Measurements from ENCODE around the gene SSNA1.

Gene SSNA1

GRCh38 chr9:137148242-137148641 is 40.2 kb upstream of the SSNA1 start:
- Histone ChIP-seq H3K4me1 (ENCODE audit: control insufficient read depth, insufficient read depth, low read length) (no peaks in the 10 kb centered on the region), H3K27ac (ENCODE audit: extremely low read depth, low read depth, low read length) (no peak overlapping the region), H3K36me3 (ENCODE audit: control insufficient read depth in 2 of 2, insufficient read depth in 1 of 2, low read length in 2 of 2) (no peaks in the 10 kb centered on the region), H3K9me3 (ENCODE audit: control insufficient read depth, insufficient read depth, low read depth, low read length) (no peaks in the 10 kb centered on the region), H3K4me3 (ENCODE audit: low read depth, low read length) (no peak overlapping the region)
- CTCF ChIA-PET: no interaction called here
- POLR2A ChIA-PET: interaction anchor here (1.0 kb wide), 1 partner anchor 19 kb away, joined by 3 read pairs; no protein-coding TSS in a partner anchor
- TF ChIP-seq GFI1B (tag by site-specific recombination; IDR thresholded peaks at IDR 0.05): no peak
- TF ChIP-seq ZIC2 (tag by site-specific recombination; IDR thresholded peaks at IDR 0.05): peak; percentile 30; the same call in 1 of the 2 replicates
- TF ChIP-seq ZFHX2 (tag by site-specific recombination; conservative IDR thresholded peaks at IDR 0.05): peak; percentile 39; the same call in 1 of the 2 replicates
- TF ChIP-seq EGR2 (tag by site-specific recombination; IDR thresholded peaks at IDR 0.05; ENCODE audit: low read depth): 0 out of 2 replicates have a peak, but pooled peaks have one; percentile 21
- no peak for TF ChIP-seq HOXD13 (CRISPR knock-in tag; IDR thresholded peaks at IDR 0.05; ENCODE audit: borderline replicate concordance)
- no peak for TF ChIP-seq PRDM1 (tag by site-specific recombination; IDR thresholded peaks at IDR 0.05)

GRCh38 chr9:137148661-137149060 is 39.8 kb upstream of the SSNA1 start:
- Histone ChIP-seq H3K4me3 (ENCODE audit: low read depth, low read length) (no peak overlapping the region), H3K27ac (ENCODE audit: extremely low read depth, low read depth, low read length) (no peak overlapping the region), H3K4me1 (ENCODE audit: control insufficient read depth, insufficient read depth, low read length) (no peaks in the 10 kb centered on the region), H3K36me3 (ENCODE audit: control insufficient read depth in 2 of 2, insufficient read depth in 1 of 2, low read length in 2 of 2) (no peaks in the 10 kb centered on the region), H3K9me3 (ENCODE audit: control insufficient read depth, insufficient read depth, low read depth, low read length) (no peaks in the 10 kb centered on the region)
- CTCF ChIA-PET: no interaction called here
- no peak for TF ChIP-seq ZNF248 (tag by site-specific recombination; IDR thresholded peaks at IDR 0.05)
- no peak for TF ChIP-seq ELK4 (IDR thresholded peaks at IDR 0.05; ENCODE audit: borderline replicate concordance, low read depth, low read length)
- TF ChIP-seq ZNF791 (tag by site-specific recombination; IDR thresholded peaks at IDR 0.05): no peak
- TF ChIP-seq ZNF596 (tag by site-specific recombination; IDR thresholded peaks at IDR 0.05): peak; percentile 69; the same call in 1 of the 2 replicates
- TF ChIP-seq ZNF24 (tag by site-specific recombination; IDR thresholded peaks at IDR 0.05): no peak
- TF ChIP-seq ZNF2 (tag by site-specific recombination; IDR thresholded peaks at IDR 0.05): no peak
- POLR2A ChIA-PET: interaction anchor here (0.9 to 1.0 kb wide), 2 partner anchors 19 to 23 kb away, joined by 3 to 6 read pairs; no protein-coding TSS in a partner anchor

GRCh38 chr9:137149363-137149762 is 39.1 kb upstream of the SSNA1 start:
- no peak overlapping the region for H3K4me3 ChIP-seq (ENCODE audit: low read depth, low read length)
- ChIA-PET CTCF (no interaction called here), POLR2A (interaction anchor here (0.9 to 3.3 kb wide), 5 partner anchors 20 to 74 kb away, joined by 3 to 15 read pairs (median 6); partner anchors contain the start of genes ANAPC2 and SSNA1)
- TF ChIP-seq IKZF3 (tag by site-specific recombination; IDR thresholded peaks at IDR 0.05) (0 out of 2 replicates have a peak, but pooled peaks have one; percentile 10), ZNF24 (tag by site-specific recombination; IDR thresholded peaks at IDR 0.05) (no peak), CTCF (tag by site-specific recombination; IDR thresholded peaks at IDR 0.05) (no peak)
- no peaks in the 10 kb centered on the region for H3K4me1 ChIP-seq (ENCODE audit: control insufficient read depth, insufficient read depth, low read length)
- H3K27ac ChIP-seq (ENCODE audit: extremely low read depth, low read depth, low read length): no peak overlapping the region
- no peaks in the 10 kb centered on the region for H3K9me3 ChIP-seq (ENCODE audit: control insufficient read depth, insufficient read depth, low read depth, low read length)
- H3K36me3 ChIP-seq (ENCODE audit: control insufficient read depth in 2 of 2, insufficient read depth in 1 of 2, low read length in 2 of 2): no peaks in the 10 kb centered on the region

GRCh38 chr9:137149942-137150616 is 38.4 kb upstream of the SSNA1 start:
- H3K9me3 ChIP-seq (ENCODE audit: control insufficient read depth, insufficient read depth, low read depth, low read length): no peaks in the 10 kb centered on the region
- no peak overlapping the region for H3K27ac ChIP-seq (ENCODE audit: extremely low read depth, low read depth, low read length)
- H3K4me3 ChIP-seq (ENCODE audit: low read depth, low read length): no peak overlapping the region
- no peaks in the 10 kb centered on the region for H3K36me3 ChIP-seq (ENCODE audit: control insufficient read depth in 2 of 2, insufficient read depth in 1 of 2, low read length in 2 of 2)
- POLR2A ChIA-PET: interaction anchor here (0.6 to 3.3 kb wide), 17 partner anchors 9 to 350 kb away, joined by 3 to 52 read pairs (median 5); partner anchors contain the start of genes ANAPC2, EXD3, LRRC26 and MAN1B1
- CTCF ChIA-PET: interaction anchor here (0.7 to 0.8 kb wide), 4 partner anchors 57 to 172 kb away, joined by 3 read pairs; no protein-coding TSS in a partner anchor
- no peaks in the 10 kb centered on the region for H3K4me1 ChIP-seq (ENCODE audit: control insufficient read depth, insufficient read depth, low read length)
- TF ChIP-seq ZNF37A (tag by site-specific recombination; IDR thresholded peaks at IDR 0.05): no peak
- TF ChIP-seq ZBTB44 (tag by site-specific recombination; IDR thresholded peaks at IDR 0.05): no peak
- TF ChIP-seq SP7 (tag by site-specific recombination; IDR thresholded peaks at IDR 0.05): no peak
- TF ChIP-seq ZFP37 (tag by site-specific recombination; IDR thresholded peaks at IDR 0.05): no peak
- TF ChIP-seq PRDM10 (tag by site-specific recombination; IDR thresholded peaks at IDR 0.05): no peak

All from HEK293 (cell line).